ENCODE data around the gene CD74. TPM values are rescaled to one million over a fixed set of nuclear protein-coding genes. Genes with fewer than 3 reads are reported as not detected.

CD74 gene
- total RNA-seq, 1 donor from 2014 or later = 1,940 TPM

DNA sequence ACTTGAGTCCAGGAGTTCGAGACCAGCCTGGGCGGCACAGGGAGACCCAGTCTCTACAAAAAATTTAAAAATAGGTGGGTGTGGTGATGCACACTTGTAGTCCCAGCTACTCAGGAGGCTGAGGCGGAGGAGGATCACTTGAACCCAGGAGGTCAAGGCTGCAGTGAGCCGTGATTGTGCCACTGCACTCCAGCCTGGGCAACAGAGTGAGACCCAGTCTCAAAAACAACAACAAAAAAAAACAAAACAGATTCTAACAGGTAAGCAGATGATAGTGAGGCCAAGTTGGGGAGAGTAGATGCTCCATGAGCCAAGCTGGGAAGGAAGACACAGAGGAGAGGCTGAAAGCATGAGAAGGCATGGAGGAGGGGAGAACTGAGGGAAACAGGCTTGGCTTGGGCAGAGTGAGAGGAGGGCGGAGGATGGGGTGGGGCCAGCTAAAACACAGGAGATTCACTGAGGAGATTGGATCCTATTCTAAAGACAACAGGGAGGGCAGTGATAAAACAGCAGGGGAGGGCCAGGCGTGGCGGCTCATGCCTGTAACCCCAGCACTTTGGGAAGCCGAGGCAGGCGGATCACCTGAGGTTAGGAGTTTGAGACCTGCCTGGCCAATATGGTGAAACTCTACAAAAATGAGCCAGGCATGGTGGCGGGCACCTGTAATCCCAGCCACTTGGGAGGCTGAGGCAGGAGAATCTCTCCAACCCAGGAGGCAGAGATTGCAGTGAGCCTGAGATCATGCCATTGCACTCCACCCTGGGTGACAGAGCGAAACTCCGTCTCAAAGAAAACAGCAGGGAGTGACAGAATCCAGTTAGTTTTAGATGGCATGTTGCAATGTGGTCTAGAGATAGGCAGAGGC lies 28.5 kb upstream of the CD74 start:
- TF ChIP-seq, protein P1, sequence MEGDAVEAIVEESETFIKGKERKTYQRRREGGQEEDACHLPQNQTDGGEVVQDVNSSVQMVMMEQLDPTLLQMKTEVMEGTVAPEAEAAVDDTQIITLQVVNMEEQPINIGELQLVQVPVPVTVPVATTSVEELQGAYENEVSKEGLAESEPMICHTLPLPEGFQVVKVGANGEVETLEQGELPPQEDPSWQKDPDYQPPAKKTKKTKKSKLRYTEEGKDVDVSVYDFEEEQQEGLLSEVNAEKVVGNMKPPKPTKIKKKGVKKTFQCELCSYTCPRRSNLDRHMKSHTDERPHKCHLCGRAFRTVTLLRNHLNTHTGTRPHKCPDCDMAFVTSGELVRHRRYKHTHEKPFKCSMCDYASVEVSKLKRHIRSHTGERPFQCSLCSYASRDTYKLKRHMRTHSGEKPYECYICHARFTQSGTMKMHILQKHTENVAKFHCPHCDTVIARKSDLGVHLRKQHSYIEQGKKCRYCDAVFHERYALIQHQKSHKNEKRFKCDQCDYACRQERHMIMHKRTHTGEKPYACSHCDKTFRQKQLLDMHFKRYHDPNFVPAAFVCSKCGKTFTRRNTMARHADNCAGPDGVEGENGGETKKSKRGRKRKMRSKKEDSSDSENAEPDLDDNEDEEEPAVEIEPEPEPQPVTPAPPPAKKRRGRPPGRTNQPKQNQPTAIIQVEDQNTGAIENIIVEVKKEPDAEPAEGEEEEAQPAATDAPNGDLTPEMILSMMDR (IDR thresholded peaks at IDR 0.05) = no peak
- Histone ChIP-seq H3K9me3 (no peaks in the 10 kb centered on the region), H3K4me3 (no peak overlapping the region), H3K4me1 (peaks cover 0 to 3% of the 10 kb centered on the region in 2 donors), H3K36me3 (peaks cover 31 to 33% of the 10 kb centered on the region in 2 donors), H3K27me3 (no peaks in the 10 kb centered on the region), H3K27ac (no peak overlapping the region)
- intact Hi-C loops (cut with DNase I) = no loop called here
- DNase-seq (ENCODE audit: low spot score in 2 of 2) = no peak

DNA sequence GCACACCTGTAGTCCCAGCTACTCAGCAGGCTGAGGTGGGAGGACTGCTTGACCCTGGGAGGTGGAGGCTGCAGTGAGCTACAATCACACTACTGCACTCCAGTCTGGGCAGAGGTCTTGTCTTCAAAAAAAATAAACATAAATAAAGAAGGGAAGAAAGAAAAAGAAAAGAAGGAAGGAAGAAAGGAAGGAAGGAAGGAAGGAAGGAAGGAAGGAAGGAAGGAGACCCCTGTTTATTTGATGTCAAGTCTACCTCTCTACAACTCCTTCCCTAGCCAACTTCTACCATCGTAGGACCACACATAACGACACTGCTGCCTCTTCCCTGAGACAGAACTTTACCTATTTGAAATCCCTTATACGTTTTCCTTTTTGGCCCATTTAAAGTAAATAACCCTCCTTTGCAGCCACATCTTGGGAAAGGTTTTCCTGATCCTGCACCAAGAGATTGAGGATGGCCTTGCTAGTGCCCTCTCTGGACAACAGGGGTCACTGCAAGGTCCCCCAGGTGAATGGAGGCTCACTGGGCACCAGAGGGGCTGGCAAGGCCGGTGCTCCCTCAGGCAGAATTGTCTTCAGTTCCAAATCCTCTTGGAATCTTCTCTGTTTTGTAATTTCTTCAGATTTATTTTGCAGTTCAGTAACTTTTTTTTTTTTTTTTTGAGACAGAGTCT lies 26.3 kb upstream of the CD74 start:
- Histone ChIP-seq H3K27me3 (no peaks in the 10 kb centered on the region), H3K9me3 (no peaks in the 10 kb centered on the region), H3K27ac (no peak overlapping the region), H3K36me3 (peaks cover 9 to 11% of the 10 kb centered on the region in 2 donors), H3K4me1 (peaks cover 0 to 3% of the 10 kb centered on the region in 2 donors), H3K4me3 (no peak overlapping the region)
- intact Hi-C loops (cut with DNase I) = loop anchor here (5.0 kb wide), 2 partner anchors 42 to 82 kb away; partner anchors contain the start of gene TCOF1
- TF ChIP-seq, protein P1 (IDR thresholded peaks at IDR 0.05) = peak in 2 of 3 experiments; percentile 50 to 54
- no peak for DNase-seq (ENCODE audit: low spot score in 2 of 2)

DNA sequence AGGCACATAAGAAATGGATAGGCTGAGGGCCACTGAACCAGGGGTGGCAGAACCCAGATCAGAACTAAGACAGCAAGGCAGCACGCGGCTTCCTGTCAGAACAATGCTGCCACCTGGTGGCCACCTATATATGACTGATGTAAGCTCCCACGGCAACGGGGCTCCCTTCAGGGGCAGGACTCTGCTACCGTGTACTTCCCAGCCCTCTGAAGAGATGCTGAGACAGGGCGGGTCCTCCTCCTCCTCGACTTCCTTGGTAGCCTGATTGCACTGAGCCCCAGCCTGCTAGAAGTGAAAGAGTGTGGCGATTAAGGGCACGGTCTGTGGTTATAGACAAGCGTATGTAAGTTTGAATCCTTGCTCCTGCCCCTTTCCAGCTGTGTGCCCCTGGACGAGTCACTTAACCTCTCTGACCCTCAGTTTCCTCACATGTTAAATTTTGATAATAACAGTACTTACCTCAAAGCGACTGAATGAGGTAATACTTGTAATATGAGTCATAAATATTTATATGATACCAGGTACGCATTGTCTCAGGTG lies 23.5 kb upstream of the CD74 start:
- Histone ChIP-seq H3K27ac (no peak overlapping the region), H3K27me3 (no peaks in the 10 kb centered on the region), H3K36me3 (peaks cover 0 to 3% of the 10 kb centered on the region in 2 donors), H3K9me3 (no peaks in the 10 kb centered on the region), H3K4me3 (peak overlapping the region in 1 of 2 donors; percentile 29), H3K4me1 (peaks cover 0 to 3% of the 10 kb centered on the region in 2 donors)
- intact Hi-C loops (cut with DNase I) = loop anchor here (5.0 kb wide), 2 partner anchors 39 to 79 kb away; partner anchors contain the start of gene TCOF1
- DNase-seq (ENCODE audit: low spot score in 2 of 2) = peak; percentile 40 to 95
- TF ChIP-seq, protein P1 (IDR thresholded peaks at IDR 0.05) = peak; percentile 72 to 89 (median 77)

DNA sequence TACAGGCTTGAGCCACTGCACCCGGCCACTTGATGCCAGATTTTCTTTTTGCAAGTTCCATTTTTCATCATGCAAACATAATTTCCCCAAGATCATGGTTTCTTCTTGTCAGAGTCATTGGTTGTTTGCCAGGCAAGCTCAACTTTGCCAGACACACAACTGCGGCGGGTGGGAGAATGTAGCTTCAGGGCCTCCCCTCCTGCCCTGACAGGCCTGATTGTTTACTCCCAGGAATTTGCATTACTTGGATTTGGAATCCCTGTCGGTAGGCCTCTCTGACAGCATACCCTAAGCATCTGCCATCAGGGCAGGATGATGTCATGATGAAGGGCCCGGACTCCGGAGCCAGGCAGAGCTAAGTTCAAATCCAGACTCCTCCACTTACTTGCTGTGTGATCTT lies 21.8 kb upstream of the CD74 start:
- DNase-seq (ENCODE audit: low spot score in 2 of 2) = no peak
- Histone ChIP-seq H3K36me3 (no peaks in the 10 kb centered on the region), H3K27ac (no peak overlapping the region), H3K4me1 (peaks cover 0 to 3% of the 10 kb centered on the region in 2 donors), H3K27me3 (no peaks in the 10 kb centered on the region), H3K4me3 (no peak overlapping the region), H3K9me3 (no peaks in the 10 kb centered on the region)
- intact Hi-C loops (cut with DNase I) = no loop called here
- TF ChIP-seq, protein P1 (IDR thresholded peaks at IDR 0.05) = no peak

DNA sequence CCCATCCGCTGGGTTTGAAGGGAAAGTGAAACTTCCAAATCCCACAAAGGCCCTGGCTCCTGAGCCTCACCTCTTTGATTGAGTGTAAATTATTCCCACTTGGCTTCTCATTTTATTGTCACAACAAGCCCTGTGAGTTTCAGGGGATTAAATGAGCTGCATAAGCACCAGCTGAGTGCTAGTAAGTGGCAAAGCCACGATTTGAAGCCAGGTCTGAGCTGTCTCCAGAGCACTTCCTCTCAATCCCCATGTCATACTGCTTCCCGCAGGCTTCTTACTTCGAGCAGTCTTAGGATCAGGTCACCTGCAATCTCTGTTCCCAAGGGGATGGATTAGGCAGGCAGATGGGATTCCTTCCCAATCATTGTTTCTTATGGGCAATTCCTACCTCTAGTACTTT lies 18.9 kb upstream of the CD74 start:
- peaks cover 0 to 3% of the 10 kb centered on the region in 2 donors for H3K4me1 ChIP-seq
- no peaks in the 10 kb centered on the region for H3K27me3 ChIP-seq
- intact Hi-C loops (cut with DNase I) = no loop called here
- no peak overlapping the region for H3K27ac ChIP-seq
- H3K9me3 ChIP-seq = no peaks in the 10 kb centered on the region
- H3K4me3 ChIP-seq = no peak overlapping the region
- H3K36me3 ChIP-seq = no peaks in the 10 kb centered on the region
- no peak for DNase-seq (ENCODE audit: low spot score in 2 of 2)
- TF ChIP-seq, protein P1 (IDR thresholded peaks at IDR 0.05) = no peak

All from ascending aorta (tissue), 2 donors.